Measurements from ENCODE around the gene BARX1.
A peak's percentile ranks its signal among the peaks of the same experiment; 100 is the strongest.
"Not testable (repeated sequence)": the region's sequence is repeated elsewhere in the genome, so short reads cannot be mapped to it uniquely, and the experiment has no call there.

BARX1 gene

DNA sequence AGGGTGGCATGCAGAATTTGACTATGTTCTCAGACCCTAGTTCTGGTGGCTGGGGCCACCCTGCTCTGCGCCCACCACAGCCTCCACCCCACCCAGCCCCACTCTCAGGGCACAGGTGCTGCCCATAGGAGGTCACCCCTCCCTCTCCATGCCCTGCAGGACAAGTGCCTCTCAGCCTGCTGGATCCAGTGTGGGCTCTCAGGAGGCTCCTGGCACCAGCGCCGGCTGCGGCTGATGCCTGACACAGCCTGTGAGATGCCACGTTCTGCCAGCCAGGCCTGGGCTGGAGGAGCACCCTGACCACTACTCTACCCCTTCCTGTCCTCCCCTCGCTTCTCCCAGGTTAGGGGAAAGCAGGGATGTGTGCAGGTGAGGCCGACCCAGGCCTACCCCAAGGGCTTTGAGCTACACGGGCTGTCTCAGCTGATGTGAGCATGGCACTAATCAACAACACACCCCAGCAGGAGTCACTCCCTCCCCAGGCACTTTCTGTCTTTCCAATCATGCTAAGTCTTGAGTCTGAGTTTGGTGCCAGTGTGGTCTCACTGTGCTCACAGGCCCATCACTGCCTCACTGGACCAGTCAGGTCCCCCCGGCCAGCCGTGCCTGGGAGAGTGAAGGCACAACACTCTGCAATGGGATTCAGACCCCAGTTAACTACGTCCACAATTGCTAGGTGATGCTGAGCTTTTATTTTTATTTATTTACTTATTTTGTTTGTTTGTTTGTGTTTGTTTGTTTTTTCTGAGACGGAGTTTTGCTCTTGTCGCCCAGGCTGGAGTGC is 12.1 kb upstream of the BARX1 start:
- H3K4me3 ChIP-seq (ENCODE audit: low read depth, low read length) = no peak overlapping the region
- TF ChIP-seq CTCF (IDR thresholded peaks at IDR 0.05; ENCODE audit: borderline replicate concordance, insufficient read depth, low read depth, low read length) = no peak

DNA sequence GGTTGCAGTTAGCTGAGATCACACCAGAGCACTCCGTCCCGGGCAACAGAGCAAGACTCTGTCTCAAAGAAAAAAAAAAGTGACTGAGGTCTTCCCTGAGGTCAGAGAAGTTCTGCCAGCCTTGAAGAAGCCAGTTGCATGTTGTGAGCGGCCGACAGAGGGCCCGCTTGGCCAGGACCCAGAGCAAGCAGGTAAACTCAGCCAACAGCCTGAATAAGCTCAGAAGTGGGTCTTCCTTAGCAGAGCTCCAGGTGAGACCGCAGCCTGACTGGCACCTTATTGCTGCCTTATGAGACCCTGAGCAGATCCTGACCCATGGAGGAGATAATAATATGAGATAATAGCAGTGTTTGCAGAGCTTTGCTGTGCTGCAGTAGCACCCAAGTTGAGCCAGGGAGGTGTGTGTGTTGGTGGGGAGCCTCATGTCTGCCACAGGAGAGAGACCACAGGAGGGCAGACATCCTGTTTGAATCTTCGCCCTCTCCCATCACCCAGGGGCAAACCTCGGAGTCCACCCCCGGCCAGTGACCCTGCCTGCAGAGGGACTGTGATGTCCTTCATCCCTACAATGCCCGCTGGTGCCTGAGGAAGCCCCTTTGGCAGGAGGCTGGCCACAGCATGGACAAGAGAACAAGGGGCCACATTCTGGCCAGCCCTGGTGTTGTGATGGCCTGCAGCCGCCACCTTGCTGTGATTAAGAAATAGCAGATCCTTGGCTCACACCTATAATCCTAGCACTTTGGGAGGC is 10.8 kb upstream of the BARX1 start:
- no peak overlapping the region for H3K4me3 ChIP-seq (ENCODE audit: low read depth, low read length)
- no peak for TF ChIP-seq CTCF (IDR thresholded peaks at IDR 0.05; ENCODE audit: borderline replicate concordance, insufficient read depth, low read depth, low read length)

GRCh38 chr9:93964685-93965084 is 9.5 kb upstream of the BARX1 start:
- TF ChIP-seq CTCF (IDR thresholded peaks at IDR 0.05; ENCODE audit: borderline replicate concordance, insufficient read depth, low read depth, low read length) = no peak
- H3K4me3 ChIP-seq (ENCODE audit: low read depth, low read length) = no peak overlapping the region

GRCh38 chr9:93963969-93964368 is 8.8 kb upstream of the BARX1 start:
- H3K4me3 ChIP-seq (ENCODE audit: low read depth, low read length) = no peak overlapping the region
- TF ChIP-seq CTCF (IDR thresholded peaks at IDR 0.05; ENCODE audit: borderline replicate concordance, insufficient read depth, low read depth, low read length) = no peak

DNA sequence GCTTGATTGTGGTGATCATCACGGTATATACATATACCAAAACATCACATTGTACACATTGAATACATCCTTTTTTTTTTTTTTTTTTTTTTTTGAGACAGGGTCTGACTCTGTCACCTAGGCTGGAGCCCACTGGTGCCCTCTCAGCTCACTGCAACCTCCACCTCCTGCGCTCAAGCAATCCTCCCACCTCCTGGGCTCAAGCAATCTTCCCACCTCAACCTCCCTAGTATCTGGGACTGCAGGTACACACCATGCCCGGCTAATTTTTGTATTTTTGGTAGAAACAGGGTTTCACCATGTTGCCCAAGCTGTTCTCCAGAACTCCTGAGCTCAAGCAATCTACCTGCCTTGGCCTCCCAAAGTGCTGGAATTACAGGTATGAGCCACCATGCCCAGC is 8.3 kb upstream of the BARX1 start:
- H3K4me3 ChIP-seq (ENCODE audit: low read depth, low read length) = not testable (repeated sequence)

- no peak overlapping the region for H3K4me3 ChIP-seq (ENCODE audit: low read depth, low read length)
- peak; percentile 63 for TF ChIP-seq CTCF (IDR thresholded peaks at IDR 0.05; ENCODE audit: borderline replicate concordance, insufficient read depth, low read depth, low read length)
Observed at GRCh38 chr9:93962561-93963440, 7.6 kb upstream of the BARX1 start.

DNA sequence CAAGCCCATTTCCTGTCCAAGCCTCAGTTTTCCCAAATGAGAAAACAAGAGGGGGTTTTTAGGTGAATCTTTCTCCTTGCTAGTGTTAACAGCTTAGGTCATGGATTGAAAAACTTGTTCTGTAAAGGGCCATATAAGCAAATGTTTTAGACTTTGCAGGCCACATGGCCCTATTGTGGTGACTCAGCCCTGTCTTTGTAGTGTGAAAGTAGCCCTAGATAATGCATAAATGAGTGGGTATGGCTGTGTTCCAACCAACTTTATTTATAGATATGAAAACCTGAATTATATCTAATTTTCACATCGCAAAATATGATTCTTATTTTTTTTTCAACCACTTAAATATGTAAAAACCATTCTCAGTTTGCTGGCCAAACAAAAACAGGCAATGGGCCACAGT is 6.9 kb upstream of the BARX1 start:
- H3K4me3 ChIP-seq (ENCODE audit: low read depth, low read length) = no peak overlapping the region
- TF ChIP-seq CTCF (IDR thresholded peaks at IDR 0.05; ENCODE audit: borderline replicate concordance, insufficient read depth, low read depth, low read length) = no peak

Measured in GM12875 (cell line).